ES-I3 (cell line): Measurements from ENCODE around the gene PKN1.

Source experiments
- H3K36me3 ChIP-seq: 2 replicates; pipeline ENCODE4 v1.6.1; 2013; ENCODE audit warnings: mild to moderate bottlenecking, low read length, control low read depth, moderate library complexity; ENCODE audit not compliant: insufficient read depth
- H3K4me1 ChIP-seq: 2 replicates; pipeline ENCODE4 v1.6.1; 2013; ENCODE audit warnings: mild to moderate bottlenecking, control low read depth, low read length; ENCODE audit not compliant: insufficient read depth
- H3K9ac ChIP-seq: 2 replicates; pipeline ENCODE4 v1.6.1; 2013; ENCODE audit warnings: low read depth, mild to moderate bottlenecking, low read length, moderate library complexity
- H3K9me3 ChIP-seq: 2 replicates; pipeline ENCODE4 v1.6.1; 2013; ENCODE audit warnings: mild to moderate bottlenecking, low read length, moderate library complexity; ENCODE audit not compliant: control insufficient read depth, insufficient read depth

PKN1 gene

DNA sequence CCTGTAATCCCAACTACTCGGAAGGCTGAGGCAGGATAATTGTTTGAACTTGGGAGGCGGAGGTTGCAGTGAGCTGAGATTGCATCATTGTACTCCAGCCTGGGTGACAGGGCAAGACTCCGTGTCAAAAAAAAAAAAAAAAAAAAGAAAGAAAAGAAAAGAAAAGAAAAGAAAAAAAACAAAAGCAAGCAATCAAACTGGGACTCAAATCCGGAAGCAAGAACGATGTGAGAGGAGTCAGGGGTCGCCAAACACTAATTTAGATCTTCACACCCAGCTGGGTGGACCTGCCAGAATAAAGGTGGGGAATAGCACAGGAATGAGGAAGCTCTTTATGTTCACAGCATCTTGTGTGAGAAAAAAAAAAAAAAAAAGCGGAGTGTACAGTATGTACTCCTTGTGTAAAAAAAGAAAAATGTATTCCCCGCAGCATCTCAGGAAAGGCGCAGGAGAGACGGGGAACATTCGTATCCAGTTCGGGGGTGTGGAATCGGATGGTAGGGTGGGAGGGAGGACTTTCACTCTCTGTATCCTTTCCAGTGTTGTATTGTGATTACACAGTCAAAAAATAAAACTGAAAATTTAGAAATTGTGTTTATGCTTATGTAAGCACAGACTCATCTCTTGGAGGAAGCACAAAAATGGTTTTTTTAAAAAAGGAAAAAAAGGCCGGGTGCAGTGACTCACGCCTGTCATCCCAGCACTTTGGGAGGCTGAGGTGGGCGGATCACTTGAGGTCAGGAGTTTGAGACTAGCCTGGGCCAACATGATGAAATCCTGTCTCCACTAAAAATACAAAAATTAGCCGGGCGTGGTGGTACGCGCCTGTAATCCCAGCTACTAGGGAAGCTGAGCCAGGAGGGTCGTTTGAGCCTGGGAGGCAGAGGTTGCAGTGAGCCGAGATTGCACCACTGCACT is 77.5 kb downstream of the PKN1 start:
- peaks cover 7% of the 10 kb centered on the region; the same call in 1 of the 2 replicates for H3K36me3 ChIP-seq
- peaks cover 13% of the 10 kb centered on the region; the same call in 1 of the 2 replicates for H3K4me1 ChIP-seq
- H3K9me3 ChIP-seq = no peaks in the 10 kb centered on the region
- no peak overlapping the region for H3K9ac ChIP-seq

DNA sequence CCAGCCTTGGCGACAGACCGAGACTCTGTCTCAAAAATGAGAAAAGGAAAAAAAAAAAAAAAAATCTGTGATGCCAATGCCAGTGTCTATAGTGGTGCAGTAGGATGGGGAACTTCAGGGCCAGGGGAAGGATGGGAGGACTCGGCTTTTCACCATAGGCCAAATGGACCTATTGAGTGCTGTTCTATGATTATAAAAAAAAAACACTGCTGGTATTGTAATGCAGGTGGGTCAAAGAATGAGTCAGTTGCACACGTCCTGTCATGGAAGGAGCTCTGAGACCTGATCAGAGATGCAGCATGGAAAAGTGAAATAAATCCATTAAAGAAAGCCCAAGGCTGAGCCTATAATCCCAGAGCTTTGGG is 78.1 kb downstream of the PKN1 start:
- Histone ChIP-seq H3K9me3 (no peaks in the 10 kb centered on the region), H3K36me3 (peaks cover 13% of the 10 kb centered on the region; the same call in 1 of the 2 replicates), H3K4me1 (peaks cover 7% of the 10 kb centered on the region; the same call in 1 of the 2 replicates), H3K9ac (no peak overlapping the region)

DNA sequence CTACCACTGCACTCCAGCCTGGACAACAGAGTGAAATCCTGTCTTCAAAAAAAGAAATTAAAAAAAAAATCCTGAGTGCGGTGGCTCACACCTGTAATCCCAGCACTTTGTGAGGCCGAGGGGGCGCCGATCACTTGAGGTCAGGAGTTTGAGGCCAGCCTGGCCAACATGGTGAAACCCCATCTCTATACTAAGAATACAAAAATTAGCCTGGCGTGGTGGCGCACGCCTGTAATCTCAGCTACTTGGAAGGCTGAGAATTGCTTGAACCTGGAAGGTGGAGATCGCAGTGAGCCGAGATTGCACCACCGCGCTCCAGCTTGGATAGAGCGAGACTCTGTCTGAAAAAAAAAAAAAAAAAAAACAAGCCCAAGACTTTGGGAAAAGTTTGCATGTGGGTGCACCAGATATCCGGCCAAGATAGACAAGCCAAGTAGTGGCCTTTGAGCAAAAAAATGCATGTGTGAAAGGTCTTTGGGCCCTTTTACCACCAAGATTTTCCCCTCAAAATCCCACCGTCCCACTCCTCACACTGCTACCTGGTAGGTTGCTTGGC is 79.4 kb downstream of the PKN1 start:
- Histone ChIP-seq H3K9me3 (no peaks in the 10 kb centered on the region), H3K36me3 (peaks cover 13% of the 10 kb centered on the region; the same call in 1 of the 2 replicates), H3K4me1 (peaks cover 6% of the 10 kb centered on the region; the same call in 1 of the 2 replicates), H3K9ac (no peak overlapping the region)

DNA sequence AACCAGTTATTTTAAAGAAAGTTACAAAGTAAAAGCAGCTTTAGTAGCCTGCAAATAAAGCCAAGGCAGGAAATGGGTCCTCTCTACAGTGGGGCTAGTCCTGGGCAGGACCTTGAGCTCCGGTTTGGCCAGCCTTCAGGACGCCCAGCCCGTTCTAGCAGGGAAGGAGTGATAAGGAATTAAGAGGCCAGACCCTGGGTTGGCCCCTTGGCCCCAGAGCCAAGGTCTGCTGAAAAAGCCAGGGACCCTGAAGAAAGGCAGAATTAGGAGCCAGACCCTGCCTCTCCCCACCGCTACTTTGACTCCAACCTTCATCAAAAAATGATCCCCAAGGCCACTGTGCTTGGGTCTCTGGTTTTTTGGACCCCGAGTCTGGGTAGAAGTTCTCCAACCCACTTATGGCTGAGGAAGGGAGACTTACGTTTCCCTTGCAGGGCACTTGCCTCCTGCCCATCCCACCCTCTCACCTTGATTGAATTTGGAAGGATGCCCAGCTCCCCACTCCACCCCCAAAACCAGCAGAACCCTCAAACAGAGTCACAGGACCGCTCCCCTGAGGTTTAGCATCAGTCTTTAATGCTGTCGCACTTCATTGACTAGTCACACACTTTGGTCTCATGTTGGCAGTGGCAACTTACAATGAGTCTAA is 81.2 kb downstream of the PKN1 start:
- Histone ChIP-seq H3K9ac (no peak overlapping the region), H3K36me3 (peaks cover 13% of the 10 kb centered on the region; the same call in 1 of the 2 replicates), H3K4me1 (peaks cover 8% of the 10 kb centered on the region), H3K9me3 (no peaks in the 10 kb centered on the region)

DNA sequence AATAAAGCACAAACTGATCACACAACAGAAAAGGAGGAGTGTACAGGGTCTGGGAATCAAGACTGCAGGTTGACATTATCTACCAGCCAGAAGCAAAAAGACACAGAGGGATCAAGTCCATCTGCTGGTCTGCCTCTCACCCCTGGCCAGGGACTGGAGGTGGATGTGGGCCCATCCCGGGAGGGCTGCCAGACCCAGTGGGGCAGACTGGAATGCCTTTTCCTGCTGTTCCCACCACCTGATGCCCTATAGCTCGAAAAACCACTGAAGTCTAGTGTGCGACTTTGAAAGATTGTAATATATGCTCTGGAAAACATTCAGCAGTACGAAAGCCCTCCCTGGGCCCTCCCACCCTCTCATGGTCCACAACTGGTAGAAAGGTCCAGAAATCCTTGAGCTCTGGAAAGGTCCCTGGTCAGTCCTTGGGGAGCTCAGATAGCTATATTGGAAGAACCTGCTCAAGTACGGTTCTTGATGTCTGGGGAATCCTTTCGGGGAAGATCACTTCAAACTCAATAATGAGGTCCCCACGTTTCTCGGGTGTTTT is 82.5 kb downstream of the PKN1 start:
- Histone ChIP-seq H3K36me3 (peaks cover 13% of the 10 kb centered on the region; the same call in 1 of the 2 replicates), H3K9me3 (no peaks in the 10 kb centered on the region), H3K4me1 (peaks cover 9% of the 10 kb centered on the region), H3K9ac (no peak overlapping the region)

DNA sequence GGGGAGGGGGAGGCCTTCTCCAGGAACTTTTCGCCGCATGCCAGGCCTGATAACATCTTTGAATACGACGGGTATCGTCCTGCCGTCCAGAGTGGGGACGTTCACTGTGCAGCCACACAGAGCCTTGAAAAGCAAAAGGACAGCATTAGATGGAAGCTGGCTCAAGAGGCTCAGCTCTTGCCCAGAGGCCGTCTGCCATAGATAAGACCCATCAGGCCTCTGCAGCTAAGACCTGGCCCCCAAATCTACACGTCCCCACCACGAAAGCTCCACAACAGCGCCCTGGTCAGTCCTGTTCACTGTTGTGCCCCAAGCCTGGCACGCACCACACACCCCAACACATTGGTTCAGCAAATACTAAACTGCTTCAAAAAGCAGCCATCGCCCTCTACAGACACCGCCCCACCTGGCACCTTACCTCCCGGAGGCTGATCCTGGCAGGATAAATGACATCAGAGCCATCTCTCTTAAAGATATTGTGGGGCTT is 83.0 kb downstream of the PKN1 start:
- Histone ChIP-seq H3K4me1 (peaks cover 7% of the 10 kb centered on the region), H3K36me3 (peaks cover 13% of the 10 kb centered on the region; the same call in 1 of the 2 replicates), H3K9ac (no peak overlapping the region; the same call in 1 of the 2 replicates), H3K9me3 (no peaks in the 10 kb centered on the region)

DNA sequence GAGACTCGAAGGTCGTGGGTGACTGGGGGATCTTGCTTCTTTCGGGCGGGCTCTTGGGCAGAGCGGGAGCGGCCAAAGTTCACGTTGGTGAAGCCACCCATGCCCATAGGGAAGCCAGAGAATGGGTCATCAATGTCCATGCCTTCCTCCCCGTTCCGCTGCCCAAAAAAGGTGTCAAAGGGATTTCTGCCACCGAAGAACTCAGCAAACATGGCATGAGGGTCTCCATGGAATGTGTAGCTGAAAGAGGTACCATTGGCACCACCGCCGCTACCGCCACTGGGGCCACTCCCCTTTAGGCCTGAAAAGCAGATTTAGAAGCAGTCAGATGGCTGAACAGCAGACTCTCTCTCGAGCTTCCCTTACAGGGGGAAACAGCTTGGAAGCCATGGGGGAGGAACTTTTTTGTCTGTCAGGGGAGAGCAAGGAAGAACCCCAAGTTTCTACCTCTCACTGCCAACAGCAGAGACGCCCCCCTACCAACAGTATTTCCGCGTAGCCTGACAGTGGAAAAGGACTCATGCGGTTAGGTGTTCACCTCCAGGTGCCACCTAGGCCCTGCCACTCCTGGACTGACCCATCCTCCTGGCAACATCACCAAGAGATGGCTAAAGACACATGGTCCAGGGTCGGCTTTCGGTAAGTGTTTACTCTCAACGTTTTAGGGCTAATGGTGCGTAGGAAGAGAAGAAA is 83.8 kb downstream of the PKN1 start:
- Histone ChIP-seq H3K36me3 (peaks cover 13% of the 10 kb centered on the region; the same call in 1 of the 2 replicates), H3K9me3 (no peaks in the 10 kb centered on the region), H3K4me1 (peaks cover 7% of the 10 kb centered on the region), H3K9ac (peak overlapping the region; percentile 99)

DNA sequence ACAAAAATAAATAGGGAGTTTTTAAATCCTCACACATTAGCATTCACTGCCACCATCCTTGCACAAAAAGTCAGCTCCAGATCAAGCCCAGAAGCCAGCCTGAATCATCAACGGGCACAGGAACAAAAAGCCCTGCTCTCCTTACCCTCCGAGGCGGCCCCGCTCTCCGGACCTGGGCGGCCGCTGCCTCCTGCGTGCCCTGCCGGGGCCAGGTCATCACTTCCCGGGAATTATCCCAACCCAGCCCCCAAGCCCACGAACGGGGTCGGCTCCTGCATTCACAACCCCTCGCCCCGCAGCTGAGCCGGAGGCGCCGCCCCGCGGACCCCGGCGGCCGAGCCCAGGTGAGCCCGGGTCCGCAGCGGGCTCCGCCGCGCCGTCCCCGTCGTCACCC is 84.3 kb downstream of the PKN1 start:
- Histone ChIP-seq H3K4me1 (peaks cover 7% of the 10 kb centered on the region), H3K36me3 (peaks cover 13% of the 10 kb centered on the region; the same call in 1 of the 2 replicates)

DNA sequence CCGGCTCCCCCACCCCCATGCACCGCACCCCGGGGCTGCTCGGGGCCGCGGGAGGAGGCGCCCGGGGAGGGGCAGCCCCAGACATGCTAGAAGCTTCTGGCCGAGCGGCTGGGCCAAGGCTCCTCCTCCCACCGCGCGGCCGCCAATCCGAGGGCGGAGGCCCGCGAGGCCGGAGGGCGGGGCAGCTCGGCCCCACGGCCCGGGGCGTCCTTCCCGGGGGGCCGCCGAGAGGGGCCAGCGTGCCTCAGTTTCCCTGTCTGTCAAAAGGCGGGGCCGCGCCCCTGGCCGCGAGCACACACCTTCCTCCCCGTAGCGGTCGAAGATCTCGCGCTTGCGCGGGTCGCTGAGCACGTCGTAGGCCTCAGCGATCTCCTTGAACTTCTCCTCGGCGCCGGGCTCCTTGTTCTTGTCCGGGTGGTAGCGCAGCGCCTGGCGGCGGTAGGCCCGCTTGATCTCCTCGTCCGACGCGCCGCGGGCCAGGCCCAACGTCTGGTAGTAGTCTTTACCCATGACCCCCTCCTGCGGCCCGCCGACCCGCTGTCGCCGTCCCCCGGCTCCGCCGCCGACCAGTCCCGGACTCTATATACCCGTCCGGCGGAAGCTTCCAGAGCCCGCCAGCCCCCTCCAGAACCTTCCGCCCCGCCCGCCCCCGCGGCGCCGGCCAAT is 84.9 kb downstream of the PKN1 start, which contains the start of gene DNAJB1:
DNAJB1 (minus strand) TSS at position 558 of the 666 bp plus-strand sequence; CDS start at position 510, 48 bp downstream.
- no peaks in the 10 kb centered on the region for H3K9me3 ChIP-seq
- H3K4me1 ChIP-seq = peaks cover 7% of the 10 kb centered on the region
- H3K9ac ChIP-seq = peak within 1 kb of the TSS; percentile 99
- peaks cover 13% of the 10 kb centered on the region; the same call in 1 of the 2 replicates for H3K36me3 ChIP-seq

More for the DNA sequence above, 84.3 kb downstream of the PKN1 start:
- no peaks in the 10 kb centered on the region for H3K9me3 ChIP-seq
- peak overlapping the region; percentile 99 for H3K9ac ChIP-seq

DNA sequence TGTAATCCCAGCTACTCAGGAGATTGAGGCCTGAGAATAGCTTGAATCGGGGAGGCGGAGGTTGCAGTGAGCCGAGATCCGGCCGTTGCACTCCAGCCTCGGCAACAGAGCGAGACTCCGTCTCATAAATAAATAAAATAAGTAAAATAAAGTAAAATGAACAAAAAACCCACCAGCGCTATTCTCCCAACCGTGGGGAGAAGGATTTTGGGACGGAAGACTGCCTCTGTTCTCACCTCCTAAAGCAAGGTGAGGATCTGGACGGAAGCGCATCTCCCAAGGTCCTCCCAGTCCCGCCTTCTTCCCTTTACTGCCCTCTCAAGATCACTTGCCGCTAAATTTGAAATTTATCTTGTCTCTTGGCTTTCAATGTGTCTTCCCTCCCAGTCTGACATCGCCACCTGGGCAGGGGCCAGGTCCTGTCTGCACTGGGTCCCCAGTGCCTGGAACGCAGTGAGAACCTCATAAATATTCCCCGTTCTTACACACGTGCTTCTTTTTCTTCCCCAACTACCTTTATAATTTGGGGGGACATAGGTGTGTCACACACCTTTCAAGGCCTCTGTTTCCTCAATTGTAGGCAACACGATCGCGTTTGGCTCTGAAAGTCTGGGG is 86.2 kb downstream of the PKN1 start:
- H3K4me1 ChIP-seq = peaks cover 7% of the 10 kb centered on the region
- 0 out of 2 replicates have a peak overlapping the region, but pooled peaks have one; percentile 3 for H3K9ac ChIP-seq

DNA sequence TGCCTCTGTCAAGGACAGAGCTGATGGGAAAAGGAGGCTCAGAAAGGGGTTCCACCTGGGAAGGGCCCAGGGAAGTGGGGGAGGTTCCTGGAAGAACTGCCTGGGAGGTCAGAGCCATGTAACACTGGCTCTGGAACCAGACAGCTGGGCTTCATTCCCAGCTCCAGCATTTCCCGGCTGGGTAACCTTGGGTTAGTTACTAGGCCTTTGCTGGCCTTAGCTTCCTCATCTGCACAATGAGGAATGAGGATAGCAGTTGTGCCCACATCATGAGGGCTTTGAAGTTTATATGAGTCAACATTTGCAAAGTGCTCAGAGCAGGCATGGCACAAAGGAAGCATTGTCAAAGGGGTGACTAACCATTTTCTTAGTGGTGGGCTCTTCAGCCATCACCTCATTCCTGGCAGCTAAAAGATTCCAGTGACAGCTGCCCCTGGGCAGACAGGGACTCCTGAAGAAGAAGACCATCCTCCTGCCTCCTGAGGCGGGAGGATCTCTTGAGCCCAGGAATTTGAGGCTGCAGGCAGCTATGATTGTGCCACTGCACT is 86.8 kb downstream of the PKN1 start:
- no peak overlapping the region for H3K9ac ChIP-seq
- peaks cover 7% of the 10 kb centered on the region for H3K4me1 ChIP-seq
- H3K9me3 ChIP-seq = no peaks in the 10 kb centered on the region
- peaks cover 12% of the 10 kb centered on the region; the same call in 1 of the 2 replicates for H3K36me3 ChIP-seq

More for the DNA sequence above, 86.2 kb downstream of the PKN1 start:
- Histone ChIP-seq H3K36me3 (peaks cover 13% of the 10 kb centered on the region; the same call in 1 of the 2 replicates), H3K9me3 (no peaks in the 10 kb centered on the region)

DNA sequence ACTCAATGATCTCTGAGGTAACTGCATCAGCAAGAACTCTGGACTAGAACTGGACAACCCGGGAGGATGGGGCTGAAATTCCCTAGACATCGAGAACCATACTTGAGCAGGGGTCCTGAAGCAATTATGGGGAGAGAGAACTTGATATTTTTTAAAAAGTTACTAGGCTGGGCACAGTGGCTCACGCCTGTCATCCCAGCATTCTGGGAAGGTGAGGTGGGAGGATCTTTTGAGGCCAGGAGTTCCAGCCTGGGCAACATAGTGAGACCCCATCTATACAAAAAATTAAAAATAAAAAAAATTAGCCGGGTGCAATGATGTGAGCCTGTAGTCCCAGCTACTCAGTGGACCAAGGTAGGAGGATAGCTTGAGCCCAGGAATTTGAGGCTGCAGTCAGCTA is 87.4 kb downstream of the PKN1 start:
- Histone ChIP-seq H3K4me1 (peaks cover 7% of the 10 kb centered on the region), H3K36me3 (peaks cover 6% of the 10 kb centered on the region; the same call in 1 of the 2 replicates), H3K9ac (no peak overlapping the region), H3K9me3 (no peaks in the 10 kb centered on the region)
